HG02840 (cell line): ENCODE results near the gene ARSB.
"Not testable (repeated sequence)": the region's sequence is repeated elsewhere in the genome, so short reads cannot be mapped to it uniquely, and the experiment has no call there.

Source experiments
- ATAC-seq: cut with Tn5 transposase; IDR thresholded peaks from one replicate; pipeline ENCODE4 v1.9.1; 2021; ENCODE audit warnings: mild to moderate bottlenecking, moderate library complexity, moderate number of reproducible peaks; ENCODE audit not compliant: unreplicated experiment, low FRiP score

Gene ARSB

GRCh38 chr5:78734094-78734845 is 250.8 kb downstream of the ARSB start:
- no peak for ATAC-seq

- not testable (repeated sequence) for ATAC-seq
Measured at GRCh38 chr5:78732721-78733120, 252.4 kb downstream of the ARSB start.

- no peak for ATAC-seq
Measured at GRCh38 chr5:78731884-78732283, 253.2 kb downstream of the ARSB start.

- ATAC-seq, result no peak
Measured at GRCh38 chr5:78730300-78731094, 254.6 kb downstream of the ARSB start.

GRCh38 chr5:78727786-78728761 is 257.0 kb downstream of the ARSB start:
- ATAC-seq, result peak; percentile 73
